ENCODE results near the gene TUG1.

DNA sequence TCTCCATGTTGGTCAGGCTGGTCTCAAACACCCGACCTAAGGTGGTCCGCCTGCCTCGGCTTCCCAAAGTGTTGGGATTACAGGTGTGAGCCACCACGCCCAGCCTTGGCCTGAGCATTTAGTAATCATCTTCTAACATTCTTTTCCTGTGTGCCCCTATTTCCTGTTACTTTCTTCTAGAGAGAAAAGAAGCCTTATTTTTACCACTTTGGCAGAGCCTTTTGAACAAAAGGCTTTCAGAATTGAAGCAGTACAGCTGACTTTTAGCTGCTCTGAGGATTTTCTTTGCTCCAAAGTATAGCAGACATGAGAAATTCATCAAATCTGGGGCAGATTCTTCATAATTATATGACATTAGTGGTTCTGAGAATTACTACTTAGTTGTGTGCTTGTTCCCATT is 13.9 kb upstream of the TUG1 start:
- TF ChIP-seq, protein P1, sequence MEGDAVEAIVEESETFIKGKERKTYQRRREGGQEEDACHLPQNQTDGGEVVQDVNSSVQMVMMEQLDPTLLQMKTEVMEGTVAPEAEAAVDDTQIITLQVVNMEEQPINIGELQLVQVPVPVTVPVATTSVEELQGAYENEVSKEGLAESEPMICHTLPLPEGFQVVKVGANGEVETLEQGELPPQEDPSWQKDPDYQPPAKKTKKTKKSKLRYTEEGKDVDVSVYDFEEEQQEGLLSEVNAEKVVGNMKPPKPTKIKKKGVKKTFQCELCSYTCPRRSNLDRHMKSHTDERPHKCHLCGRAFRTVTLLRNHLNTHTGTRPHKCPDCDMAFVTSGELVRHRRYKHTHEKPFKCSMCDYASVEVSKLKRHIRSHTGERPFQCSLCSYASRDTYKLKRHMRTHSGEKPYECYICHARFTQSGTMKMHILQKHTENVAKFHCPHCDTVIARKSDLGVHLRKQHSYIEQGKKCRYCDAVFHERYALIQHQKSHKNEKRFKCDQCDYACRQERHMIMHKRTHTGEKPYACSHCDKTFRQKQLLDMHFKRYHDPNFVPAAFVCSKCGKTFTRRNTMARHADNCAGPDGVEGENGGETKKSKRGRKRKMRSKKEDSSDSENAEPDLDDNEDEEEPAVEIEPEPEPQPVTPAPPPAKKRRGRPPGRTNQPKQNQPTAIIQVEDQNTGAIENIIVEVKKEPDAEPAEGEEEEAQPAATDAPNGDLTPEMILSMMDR (IDR thresholded peaks at IDR 0.05), result no peak
- TF ChIP-seq ZFX (IDR thresholded peaks at IDR 0.05; ENCODE audit: borderline replicate concordance), result no peak
